ENCODE data around the gene YIPF1. TPM values are rescaled to one million over a fixed set of nuclear protein-coding genes. Genes with fewer than 3 reads are reported as not detected.
"Not testable (repeated sequence)": the region's sequence is repeated elsewhere in the genome, so short reads cannot be mapped to it uniquely, and the experiment has no call there.

Gene YIPF1
- total and polyA plus RNA-seq, 4 donors = 15.8 to 23.4 (median 18.3) TPM

GRCh38 chr1:53891678-53892077 is 2.1 kb upstream of the YIPF1 start:
- Histone ChIP-seq H3K27me3 (ENCODE audit: control insufficient read depth in 1 of 2, insufficient read depth in 2 of 2, low read length in 1 of 2) (no peaks in the 10 kb centered on the region), H3K36me3 (ENCODE audit: control insufficient read depth in 1 of 2, insufficient read depth in 2 of 2, low read length in 1 of 2) (peaks cover 0 to 4% of the 10 kb centered on the region in 2 donors), H3K27ac (ENCODE audit: low read depth in 1 of 2, low read length in 2 of 2) (no peak overlapping the region), H3K4me1 (ENCODE audit: control insufficient read depth in 1 of 2, insufficient read depth in 2 of 2, low read length in 2 of 2) (no peaks in the 10 kb centered on the region), H3K9me3 (ENCODE audit: control insufficient read depth, low read length) (no peaks in the 10 kb centered on the region), H3K4me3 (ENCODE audit: low read length in 2 of 2) (no peak overlapping the region)
- ATAC-seq (ENCODE audit: low FRiP score) = no peak
- WGBS, 2 donors = 98 to 100% methylated on average over 2 of the region's 2 CpGs
- intact Hi-C loops (cut with DNase I) = loop anchor here in 1 of 2 donors (5.0 kb wide), 1 partner anchor 56 kb away; the partner anchor contains the start of genes IFT25 and LRRC42
- DNase-seq = no peak

GRCh38 chr1:53891018-53891417 is 1.4 kb upstream of the YIPF1 start:
- intact Hi-C loops (cut with DNase I) = loop anchor here in 1 of 2 donors (5.0 kb wide), 1 partner anchor 56 kb away; the partner anchor contains the start of genes IFT25 and LRRC42
- peaks cover 0 to 8% of the 10 kb centered on the region in 2 donors for H3K36me3 ChIP-seq (ENCODE audit: control insufficient read depth in 1 of 2, insufficient read depth in 2 of 2, low read length in 1 of 2)
- no peaks in the 10 kb centered on the region for H3K9me3 ChIP-seq (ENCODE audit: control insufficient read depth, low read length)
- ATAC-seq (ENCODE audit: low FRiP score) = no peak
- no peaks in the 10 kb centered on the region for H3K27me3 ChIP-seq (ENCODE audit: control insufficient read depth in 1 of 2, insufficient read depth in 2 of 2, low read length in 1 of 2)
- no peaks in the 10 kb centered on the region for H3K4me1 ChIP-seq (ENCODE audit: control insufficient read depth in 1 of 2, insufficient read depth in 2 of 2, low read length in 2 of 2)
- H3K27ac ChIP-seq (ENCODE audit: low read depth in 1 of 2, low read length in 2 of 2) = no peak overlapping the region
- WGBS, 2 donors = 95 to 96% methylated on average over 2 of the region's 2 CpGs
- H3K4me3 ChIP-seq (ENCODE audit: low read length in 2 of 2) = no peak overlapping the region
- no peak for DNase-seq

GRCh38 chr1:53890522-53890941 is 935 bp upstream of the YIPF1 start:
- no peak for DNase-seq
- intact Hi-C loops (cut with DNase I) = loop anchor here in 1 of 2 donors (5.0 kb wide), 1 partner anchor 57 kb away; the partner anchor contains the start of genes IFT25 and LRRC42
- H3K36me3 ChIP-seq (ENCODE audit: control insufficient read depth in 1 of 2, insufficient read depth in 2 of 2, low read length in 1 of 2) = peaks cover 0 to 8% of the 10 kb centered on the region in 2 donors
- H3K4me1 ChIP-seq (ENCODE audit: control insufficient read depth in 1 of 2, insufficient read depth in 2 of 2, low read length in 2 of 2) = no peaks in the 10 kb centered on the region
- no peaks in the 10 kb centered on the region for H3K27me3 ChIP-seq (ENCODE audit: control insufficient read depth in 1 of 2, insufficient read depth in 2 of 2, low read length in 1 of 2)
- peak overlapping the region in 1 of 2 donors; percentile 99 for H3K4me3 ChIP-seq (ENCODE audit: low read length in 2 of 2)
- H3K9me3 ChIP-seq (ENCODE audit: control insufficient read depth, low read length) = no peaks in the 10 kb centered on the region
- WGBS, 2 donors = 70 to 78% methylated on average over 7 of the region's 7 CpGs
- H3K27ac ChIP-seq (ENCODE audit: low read depth in 1 of 2, low read length in 2 of 2) = peak overlapping the region in 1 of 2 donors; percentile 51
- no peak for ATAC-seq (ENCODE audit: low FRiP score)

GRCh38 chr1:53888681-53889080 is 916 bp downstream of the YIPF1 start:
- intact Hi-C loops (cut with DNase I) = loop anchor here in 1 of 2 donors (2.0 to 10.0 kb wide), 2 partner anchors 60 to 166 kb away; partner anchors contain the start of genes TCEANC2 and TMEM59
- no peaks in the 10 kb centered on the region for H3K9me3 ChIP-seq (ENCODE audit: control insufficient read depth, low read length)
- ATAC-seq (ENCODE audit: low FRiP score) (no peak), DNase-seq (no peak)
- no peaks in the 10 kb centered on the region for H3K4me1 ChIP-seq (ENCODE audit: control insufficient read depth in 1 of 2, insufficient read depth in 2 of 2, low read length in 2 of 2)
- 62 to 65% methylated on average over 2 of the region's 2 CpGs for WGBS, 2 donors
- no peak overlapping the region for H3K4me3 ChIP-seq (ENCODE audit: low read length in 2 of 2)
- H3K27me3 ChIP-seq (ENCODE audit: control insufficient read depth in 1 of 2, insufficient read depth in 2 of 2, low read length in 1 of 2) = no peaks in the 10 kb centered on the region
- no peak overlapping the region for H3K27ac ChIP-seq (ENCODE audit: low read depth in 1 of 2, low read length in 2 of 2)
- peaks cover 0 to 8% of the 10 kb centered on the region in 2 donors for H3K36me3 ChIP-seq (ENCODE audit: control insufficient read depth in 1 of 2, insufficient read depth in 2 of 2, low read length in 1 of 2)

GRCh38 chr1:53883600-53883999 is 6.0 kb downstream of the YIPF1 start:
- DNase-seq; H3K4me3 ChIP-seq (ENCODE audit: low read length in 2 of 2); H3K27me3 ChIP-seq (ENCODE audit: control insufficient read depth in 1 of 2, insufficient read depth in 2 of 2, low read length in 1 of 2); H3K9me3 ChIP-seq (ENCODE audit: control insufficient read depth, low read length); ATAC-seq (ENCODE audit: low FRiP score); H3K4me1 ChIP-seq (ENCODE audit: control insufficient read depth in 1 of 2, insufficient read depth in 2 of 2, low read length in 2 of 2); H3K27ac ChIP-seq (ENCODE audit: low read depth in 1 of 2, low read length in 2 of 2): not testable (repeated sequence)
- intact Hi-C loops (cut with DNase I) = loop anchor here in 1 of 2 donors (10.0 kb wide), 1 partner anchor 171 kb away; the partner anchor contains the start of genes TCEANC2 and TMEM59
- WGBS, 2 donors = 95 to 96% methylated on average over 6 of the region's 6 CpGs
- peaks cover 0 to 11% of the 10 kb centered on the region in 2 donors for H3K36me3 ChIP-seq (ENCODE audit: control insufficient read depth in 1 of 2, insufficient read depth in 2 of 2, low read length in 1 of 2)

- ATAC-seq (ENCODE audit: low FRiP score); H3K9me3 ChIP-seq (ENCODE audit: control insufficient read depth, low read length); H3K4me1 ChIP-seq (ENCODE audit: control insufficient read depth in 1 of 2, insufficient read depth in 2 of 2, low read length in 2 of 2); H3K4me3 ChIP-seq (ENCODE audit: low read length in 2 of 2); H3K36me3 ChIP-seq (ENCODE audit: control insufficient read depth in 1 of 2, insufficient read depth in 2 of 2, low read length in 1 of 2); H3K27ac ChIP-seq (ENCODE audit: low read depth in 1 of 2, low read length in 2 of 2); DNase-seq; H3K27me3 ChIP-seq (ENCODE audit: control insufficient read depth in 1 of 2, insufficient read depth in 2 of 2, low read length in 1 of 2): not testable (repeated sequence)
- intact Hi-C loops (cut with DNase I) = loop anchor here in 1 of 2 donors (2.0 to 10.0 kb wide), 2 partner anchors 67 to 173 kb away; partner anchors contain the start of genes TCEANC2 and TMEM59
- WGBS, 2 donors = 98% methylated on average over 2 of the region's 2 CpGs
Measured at GRCh38 chr1:53881853-53882252, 7.7 kb downstream of the YIPF1 start.

- WGBS, 2 donors = 37 to 40% methylated on average over 5 of the region's 5 CpGs
- intact Hi-C loops (cut with DNase I) = loop anchor here in 1 of 2 donors (10.0 kb wide), 1 partner anchor 186 kb away; no protein-coding TSS in a partner anchor
- no peak overlapping the region for H3K4me3 ChIP-seq (ENCODE audit: low read length in 2 of 2)
- H3K4me1 ChIP-seq (ENCODE audit: control insufficient read depth in 1 of 2, insufficient read depth in 2 of 2, low read length in 2 of 2) = no peaks in the 10 kb centered on the region
- peaks cover 4 to 5% of the 10 kb centered on the region in 2 donors for H3K36me3 ChIP-seq (ENCODE audit: control insufficient read depth in 1 of 2, insufficient read depth in 2 of 2, low read length in 1 of 2)
- DNase-seq = no peak
- no peak overlapping the region for H3K27ac ChIP-seq (ENCODE audit: low read depth in 1 of 2, low read length in 2 of 2)
- no peak for ATAC-seq (ENCODE audit: low FRiP score)
- no peaks in the 10 kb centered on the region for H3K27me3 ChIP-seq (ENCODE audit: control insufficient read depth in 1 of 2, insufficient read depth in 2 of 2, low read length in 1 of 2)
- no peaks in the 10 kb centered on the region for H3K9me3 ChIP-seq (ENCODE audit: control insufficient read depth, low read length)
Measured at GRCh38 chr1:53878492-53879105, 11.0 kb downstream of the YIPF1 start.

- whole genome bisulfite sequencing, 2 donors = 93 to 94% methylated on average over 2 of the region's 2 CpGs
- not testable (repeated sequence) for H3K9me3 ChIP-seq (ENCODE audit: control insufficient read depth, low read length); H3K4me1 ChIP-seq (ENCODE audit: control insufficient read depth in 1 of 2, insufficient read depth in 2 of 2, low read length in 2 of 2); H3K27ac ChIP-seq (ENCODE audit: low read depth in 1 of 2, low read length in 2 of 2); ATAC-seq (ENCODE audit: low FRiP score); H3K27me3 ChIP-seq (ENCODE audit: control insufficient read depth in 1 of 2, insufficient read depth in 2 of 2, low read length in 1 of 2); H3K36me3 ChIP-seq (ENCODE audit: control insufficient read depth in 1 of 2, insufficient read depth in 2 of 2, low read length in 1 of 2); H3K4me3 ChIP-seq (ENCODE audit: low read length in 2 of 2); DNase-seq
- intact Hi-C loops (cut with DNase I) = loop anchor here in 1 of 2 donors (10.0 kb wide), 1 partner anchor 190 kb away; no protein-coding TSS in a partner anchor
Measured at GRCh38 chr1:53875150-53875549, 14.4 kb downstream of the YIPF1 start.
